Hematopoietic multipotent progenitor cell (in vitro differentiated cells): ENCODE data around the gene BMP15. TPM values are rescaled to one million over a fixed set of nuclear protein-coding genes. Genes with fewer than 3 reads are reported as not detected.

Experiments used
- DNase-seq, 3 donors: peaks; one replicate each; pipeline ENCODE4 v3.0.0-alpha.2; 2011 to 2015; ENCODE audit warnings: low read depth in 2 of 3, low spot score in 2 of 3
- total RNA-seq: library from RNA; depleted of rRNA; stranded (reverse); fragments of >200 nt; gene quantifications from one replicate; pipeline ENCODE4 v1.2.3, GENCODE V29; 2012

The BMP15 gene
- not detected for total RNA-seq

- no peak for DNase-seq
These were observed at the start of gene BMP15 for GRCh38 chrX:50910685-50911176. Gene BMP15 (plus strand): TSS chrX:50910735. CDS start chrX:50910784, 49 bp downstream.

- no peak for DNase-seq
These were observed 47.1 kb upstream of the BMP15 start for GRCh38 chrX:50863471-50863870.

GRCh38 chrX:50865311-50865710 lies 45.2 kb upstream of the BMP15 start:
- DNase-seq = no peak

GRCh38 chrX:50871922-50872453 lies 38.5 kb upstream of the BMP15 start:
- DNase-seq = no peak

GRCh38 chrX:50874876-50875275 lies 35.7 kb upstream of the BMP15 start:
- no peak for DNase-seq

- DNase-seq = no peak
These were observed 34.0 kb upstream of the BMP15 start for GRCh38 chrX:50876551-50876950.

GRCh38 chrX:50877310-50877709 lies 33.2 kb upstream of the BMP15 start:
- DNase-seq = no peak

- no peak for DNase-seq
These were observed 29.5 kb upstream of the BMP15 start for GRCh38 chrX:50881028-50881427.

GRCh38 chrX:50888884-50889283 lies 21.7 kb upstream of the BMP15 start:
- no peak for DNase-seq

GRCh38 chrX:50889582-50889981 lies 21.0 kb upstream of the BMP15 start:
- no peak for DNase-seq

- DNase-seq = no peak
These were observed 17.5 kb upstream of the BMP15 start for GRCh38 chrX:50893047-50893446.

- no peak for DNase-seq
These were observed 17.1 kb upstream of the BMP15 start for GRCh38 chrX:50893466-50893865.

GRCh38 chrX:50905334-50905733 lies 5.2 kb upstream of the BMP15 start:
- DNase-seq = peak in 1 of 3 donors; percentile 12

GRCh38 chrX:50913520-50913919 lies 3.0 kb downstream of the BMP15 start:
- peak in 2 of 3 donors; percentile 5 to 9 for DNase-seq

- DNase-seq = peak in 1 of 3 donors; percentile 13
These were observed 9.6 kb downstream of the BMP15 start for GRCh38 chrX:50920132-50920531.

- DNase-seq = no peak
These were observed 16.6 kb downstream of the BMP15 start for GRCh38 chrX:50927127-50927526.

GRCh38 chrX:50941638-50942037 lies 31.1 kb downstream of the BMP15 start:
- DNase-seq = peak in 1 of 3 donors; percentile 0

GRCh38 chrX:50942471-50942870 lies 31.9 kb downstream of the BMP15 start:
- DNase-seq = no peak

GRCh38 chrX:50952406-50952805 lies 41.9 kb downstream of the BMP15 start:
- DNase-seq = no peak

- DNase-seq = no peak
These were observed 43.3 kb downstream of the BMP15 start for GRCh38 chrX:50953832-50954231.

- DNase-seq = no peak
These were observed 51.6 kb downstream of the BMP15 start for GRCh38 chrX:50962156-50962555.

- DNase-seq = no peak
These were observed 53.3 kb downstream of the BMP15 start for GRCh38 chrX:50963842-50964241.
